HUES64 (cell line): Measurements from ENCODE around the gene SMOC2.
"Not testable (repeated sequence)": the region's sequence is repeated elsewhere in the genome, so short reads cannot be mapped to it uniquely, and the experiment has no call there.

ENCODE experiments used
- H3K27ac ChIP-seq: 2 replicates; pipeline ENCODE4 v1.7.0; 2013; ENCODE audit warnings: low read depth, low read length, inconsistent platforms
- H3K27me3 ChIP-seq: 2 replicates; pipeline ENCODE4 v1.6.1; 2013; ENCODE audit warnings: mild to moderate bottlenecking, low read length; ENCODE audit not compliant: insufficient read depth
- H3K36me3 ChIP-seq: 2 replicates; pipeline ENCODE4 v1.6.1; 2013; ENCODE audit warnings: mild to moderate bottlenecking, low read length; ENCODE audit not compliant: insufficient read depth
- H3K4me1 ChIP-seq: 2 replicates; pipeline ENCODE4 v1.6.1; 2013; ENCODE audit warnings: mild to moderate bottlenecking, low read length, moderate library complexity; ENCODE audit not compliant: insufficient read depth
- H3K4me3 ChIP-seq: 2 replicates; pipeline ENCODE4 v1.5.1; 2013; ENCODE audit warnings: mild to moderate bottlenecking, low read length, moderate library complexity
- H3K9ac ChIP-seq: 2 replicates; pipeline ENCODE4 v1.6.1; 2013; ENCODE audit warnings: mild to moderate bottlenecking, low read depth, low read length
- H3K9me3 ChIP-seq: 2 replicates; pipeline ENCODE4 v1.6.1; 2013; ENCODE audit warnings: low read depth, low read length; ENCODE audit not compliant: insufficient read depth
- WGBS: fragments of 150-250, 120-280 bp; methylation state at CpG from one replicate; pipeline ENCODE4 v1.1.7; 2013; ENCODE audit warnings: missing lambda C conversion rate; 5-methylcytosine and 5-hydroxymethylcytosine counted together

Gene SMOC2

DNA sequence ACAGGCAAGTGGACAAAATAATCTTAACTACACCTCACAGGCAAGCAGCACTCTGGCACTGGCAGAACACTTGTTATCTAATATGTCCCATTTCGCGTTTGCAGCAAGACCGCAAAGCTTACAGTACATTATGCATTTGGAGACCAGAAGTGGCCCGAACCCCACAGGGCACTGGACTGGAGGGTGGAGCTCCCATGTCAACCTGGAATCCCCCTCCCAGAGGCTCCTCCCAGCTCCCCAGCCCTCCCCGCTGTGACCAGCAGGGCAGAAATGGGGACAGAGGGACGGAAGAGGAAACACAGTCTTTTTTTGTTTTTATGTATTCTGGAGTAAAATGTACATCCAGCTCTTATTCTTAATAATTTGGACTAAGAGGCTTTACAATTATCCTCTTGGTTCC lies 263.7 kb downstream of the SMOC2 start:
- no peaks in the 10 kb centered on the region for H3K27me3 ChIP-seq
- H3K9me3 ChIP-seq: no peaks in the 10 kb centered on the region
- H3K4me1 ChIP-seq: no peaks in the 10 kb centered on the region
- H3K9ac ChIP-seq: no peak overlapping the region
- no peaks in the 10 kb centered on the region for H3K36me3 ChIP-seq
- H3K4me3 ChIP-seq: no peak overlapping the region
- no peak overlapping the region for H3K27ac ChIP-seq
- 91% methylated on average over 4 of the region's 6 CpGs for WGBS

DNA sequence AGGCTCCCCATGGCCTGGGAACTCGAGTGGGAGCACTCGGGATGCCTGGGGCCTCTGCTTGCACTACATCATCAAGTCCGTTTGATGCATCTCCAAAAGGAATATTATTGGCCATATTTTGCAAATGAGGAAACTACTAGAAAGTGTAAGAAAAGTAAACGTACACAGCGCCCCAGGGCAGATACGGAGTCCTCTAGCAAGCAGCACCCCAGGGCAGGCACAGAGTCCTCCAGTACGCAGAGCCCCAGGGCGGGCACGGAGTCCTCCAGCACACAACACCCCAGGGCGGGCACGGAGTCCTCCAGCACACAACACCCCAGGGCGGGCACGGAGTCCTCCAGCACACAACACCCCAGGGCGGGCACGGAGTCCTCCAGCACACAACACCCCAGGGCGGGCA lies 264.3 kb downstream of the SMOC2 start:
- H3K36me3 ChIP-seq, H3K4me3 ChIP-seq, H3K9ac ChIP-seq, H3K9me3 ChIP-seq, H3K27ac ChIP-seq, H3K4me1 ChIP-seq, H3K27me3 ChIP-seq: not testable (repeated sequence)
- WGBS: 97% methylated on average over 9 of the region's 16 CpGs

DNA sequence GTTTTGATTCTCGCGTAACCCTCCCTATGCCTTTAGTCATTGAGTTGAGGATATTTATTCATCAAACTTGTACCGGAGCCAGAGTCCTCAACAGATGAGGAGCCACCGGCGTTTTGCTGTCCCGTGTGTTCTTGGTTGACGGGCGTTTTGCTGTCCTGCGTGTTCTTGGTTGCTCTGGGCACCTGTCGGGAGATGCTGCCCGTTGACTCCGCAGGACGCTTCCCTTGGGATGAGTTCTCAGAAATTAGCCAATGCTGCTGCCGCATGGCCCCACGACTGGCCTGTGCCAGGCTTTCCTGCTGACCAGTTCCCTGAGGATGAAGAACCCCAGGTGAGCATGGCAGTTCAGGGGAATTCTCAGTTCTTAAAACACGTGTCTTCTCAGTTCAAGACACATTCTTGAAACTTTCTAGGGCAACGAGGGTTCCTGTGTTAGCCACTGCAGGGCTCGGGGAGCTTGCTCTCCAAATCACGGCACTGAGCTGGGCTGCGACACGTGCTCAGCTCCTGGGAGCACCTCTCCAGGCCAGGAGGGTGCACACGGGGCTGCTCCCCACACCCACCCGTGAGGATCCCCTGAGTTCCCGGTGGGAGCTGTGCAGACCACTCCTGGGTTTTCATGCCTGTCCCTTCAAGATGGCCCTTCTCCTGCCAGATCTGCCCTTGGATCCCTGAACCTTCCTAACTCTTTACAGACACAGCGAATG lies 265.6 kb downstream of the SMOC2 start:
- Histone ChIP-seq H3K27ac (no peak overlapping the region), H3K27me3 (no peaks in the 10 kb centered on the region), H3K9me3 (no peaks in the 10 kb centered on the region), H3K4me1 (no peaks in the 10 kb centered on the region), H3K4me3 (no peak overlapping the region), H3K36me3 (no peaks in the 10 kb centered on the region), H3K9ac (no peak overlapping the region)
- WGBS: 94% methylated on average over 25 of the region's 25 CpGs

DNA sequence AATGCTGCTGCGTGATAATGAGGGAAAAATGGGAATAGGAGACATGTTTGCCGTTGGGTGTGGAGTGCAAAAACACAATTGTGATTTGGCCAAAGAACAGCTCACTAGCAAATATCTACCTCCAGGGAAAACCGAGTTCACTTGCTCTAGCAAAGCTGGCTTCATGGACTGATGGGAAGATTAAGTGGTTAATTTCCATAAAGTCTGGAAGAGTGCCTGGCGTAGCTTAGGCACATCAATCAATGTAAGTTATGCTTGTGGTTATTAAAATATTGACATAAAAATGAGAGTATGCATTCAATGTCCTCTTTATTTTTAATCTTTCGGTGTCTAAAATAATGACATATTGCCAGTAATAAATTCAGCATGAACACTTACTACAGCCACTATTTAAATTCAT lies 267.5 kb downstream of the SMOC2 start:
- Histone ChIP-seq H3K4me1 (no peaks in the 10 kb centered on the region), H3K27ac (no peak overlapping the region), H3K9ac (no peak overlapping the region), H3K9me3 (peaks cover 10% of the 10 kb centered on the region), H3K36me3 (no peaks in the 10 kb centered on the region), H3K4me3 (no peak overlapping the region), H3K27me3 (no peaks in the 10 kb centered on the region)
- 77% methylated on average over 5 of the region's 5 CpGs for WGBS

DNA sequence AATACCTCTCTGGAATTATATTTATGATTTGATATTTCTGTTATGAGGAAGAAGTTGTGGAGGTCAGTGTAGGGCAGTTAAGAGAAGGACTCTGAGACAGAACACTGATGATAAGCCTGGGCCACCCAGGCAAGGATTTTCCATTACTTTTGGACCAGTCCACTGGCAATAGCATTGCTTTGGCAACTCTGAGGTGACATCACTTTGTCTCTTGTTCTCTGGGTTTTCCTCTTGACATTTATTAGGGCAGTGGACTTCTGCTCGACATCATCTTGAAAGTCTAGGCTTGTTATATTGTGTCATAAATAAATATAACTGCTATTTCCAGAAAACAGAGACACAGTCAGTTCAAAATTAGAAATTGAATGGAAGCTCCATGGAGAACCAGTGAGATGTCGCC lies 268.0 kb downstream of the SMOC2 start:
- no peaks in the 10 kb centered on the region for H3K4me1 ChIP-seq
- H3K4me3 ChIP-seq: no peak overlapping the region
- WGBS: 92% methylated on average over 1 of the region's 2 CpGs
- H3K9me3 ChIP-seq: peaks cover 13% of the 10 kb centered on the region
- no peak overlapping the region for H3K27ac ChIP-seq
- no peak overlapping the region for H3K9ac ChIP-seq
- H3K27me3 ChIP-seq: no peaks in the 10 kb centered on the region
- H3K36me3 ChIP-seq: no peaks in the 10 kb centered on the region

DNA sequence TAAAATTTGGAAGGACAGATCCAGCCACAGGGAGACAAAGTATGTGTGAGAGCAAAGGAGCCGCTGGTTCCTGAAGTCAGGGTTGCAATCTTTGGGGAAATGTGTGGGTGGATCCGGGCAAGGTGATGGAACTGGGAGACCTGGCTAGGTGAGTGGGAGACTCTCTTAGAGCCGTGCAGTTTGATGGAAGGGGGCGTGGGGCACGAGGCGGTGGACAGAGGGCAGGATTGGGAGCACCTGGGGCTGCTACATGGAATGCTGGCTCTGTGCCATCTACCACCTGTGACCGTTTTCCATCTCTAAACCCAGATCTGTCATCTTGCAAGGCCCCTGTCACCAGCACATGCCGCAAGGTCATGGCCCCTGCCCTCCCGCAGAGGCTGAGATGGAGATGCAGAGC lies 268.4 kb downstream of the SMOC2 start:
- WGBS: 93% methylated on average over 8 of the region's 9 CpGs
- Histone ChIP-seq H3K27me3 (no peaks in the 10 kb centered on the region), H3K9me3 (peaks cover 17% of the 10 kb centered on the region)

DNA sequence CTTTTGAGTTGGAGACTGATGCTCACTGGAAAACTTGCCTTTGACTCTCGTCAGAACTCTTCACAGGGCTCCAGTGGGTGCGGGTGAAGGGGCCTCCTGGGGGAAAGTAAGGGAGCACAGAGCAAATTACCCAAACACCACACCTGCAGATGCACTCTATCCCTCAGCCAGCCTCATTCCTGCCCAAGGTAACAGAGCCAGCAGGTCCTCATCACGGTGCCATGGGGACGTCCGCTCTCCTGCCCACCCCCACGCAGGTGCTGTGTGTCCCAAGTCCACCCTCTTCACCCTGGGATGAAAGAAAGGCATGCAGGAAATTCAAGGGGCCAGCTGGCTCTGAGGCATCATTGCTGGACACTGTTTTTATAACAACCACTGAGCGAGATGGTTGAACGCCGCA lies 269.0 kb downstream of the SMOC2 start:
- H3K36me3 ChIP-seq: no peaks in the 10 kb centered on the region
- no peak overlapping the region for H3K27ac ChIP-seq
- H3K4me1 ChIP-seq: no peaks in the 10 kb centered on the region
- H3K27me3 ChIP-seq: no peaks in the 10 kb centered on the region
- WGBS: 92% methylated on average over 9 of the region's 9 CpGs
- H3K9me3 ChIP-seq: peaks cover 23% of the 10 kb centered on the region
- H3K9ac ChIP-seq: no peak overlapping the region
- no peak overlapping the region for H3K4me3 ChIP-seq

More for the DNA sequence above, 268.4 kb downstream of the SMOC2 start:
- no peaks in the 10 kb centered on the region for H3K36me3 ChIP-seq
- H3K9ac ChIP-seq: no peak overlapping the region
- H3K4me3 ChIP-seq: no peak overlapping the region
- no peaks in the 10 kb centered on the region for H3K4me1 ChIP-seq
- no peak overlapping the region for H3K27ac ChIP-seq

DNA sequence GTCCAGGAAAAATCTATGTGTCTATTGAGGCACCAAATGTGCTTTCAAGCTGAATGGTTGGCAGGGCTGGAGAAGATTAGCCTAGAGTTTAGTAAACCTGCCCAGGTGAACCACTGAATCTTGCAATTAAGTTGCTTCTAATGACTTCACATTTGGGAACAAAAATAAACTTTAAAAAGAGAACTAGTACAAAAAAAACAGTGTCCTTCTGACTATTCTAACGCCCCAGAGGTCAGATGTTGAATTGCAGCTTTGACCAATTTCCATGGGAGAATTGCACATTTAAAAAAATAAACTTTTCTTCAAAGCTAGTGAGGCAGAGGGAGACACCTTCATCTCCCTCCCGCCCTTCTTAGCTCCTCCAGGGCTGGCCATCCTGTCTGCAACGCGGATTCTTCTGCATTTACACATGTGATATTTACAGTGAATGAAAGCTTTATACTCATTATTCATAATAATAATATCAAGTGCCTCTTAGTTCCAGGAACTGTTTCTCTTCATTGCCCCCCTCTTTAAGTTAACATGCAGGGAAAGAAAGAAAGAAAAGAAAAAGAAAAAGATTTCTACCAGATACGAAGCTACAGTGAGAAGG lies 270.2 kb downstream of the SMOC2 start:
- Histone ChIP-seq H3K4me1 (no peaks in the 10 kb centered on the region), H3K9me3 (peaks cover 28% of the 10 kb centered on the region), H3K36me3 (no peaks in the 10 kb centered on the region), H3K27ac (no peak overlapping the region), H3K9ac (no peak overlapping the region), H3K27me3 (no peaks in the 10 kb centered on the region), H3K4me3 (no peak overlapping the region)
- 81% methylated on average over 3 of the region's 5 CpGs for WGBS

DNA sequence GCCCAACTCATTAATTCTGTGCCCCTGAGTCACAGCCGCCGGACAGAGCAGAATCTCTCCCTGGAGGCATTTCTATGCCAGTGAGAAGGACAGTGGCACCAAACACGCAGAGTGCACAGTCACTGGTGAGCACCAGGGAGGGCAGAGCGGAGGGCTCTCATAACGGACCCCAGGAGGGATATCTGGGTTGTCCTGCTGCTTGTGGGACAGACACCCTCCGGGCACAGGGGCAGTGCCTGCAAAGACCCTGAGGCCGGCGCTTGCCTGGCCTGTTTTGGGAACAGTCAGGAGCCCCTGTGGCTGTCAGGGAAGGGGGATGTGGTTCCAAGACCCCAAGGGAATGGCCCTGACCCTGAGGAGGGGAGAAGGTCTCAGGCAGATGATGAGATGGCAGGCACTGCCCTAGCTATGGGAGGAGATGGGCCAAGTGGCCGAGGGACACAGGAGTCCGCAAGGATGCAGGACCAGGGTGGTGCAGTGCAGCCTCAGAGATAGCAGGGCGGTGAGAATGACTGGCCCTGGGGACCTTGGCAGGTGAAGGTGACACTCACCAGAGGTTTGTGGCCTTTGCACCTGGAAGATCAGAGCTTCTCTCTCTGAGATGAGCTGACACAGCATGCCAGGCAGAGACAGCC lies 270.8 kb downstream of the SMOC2 start:
- H3K9ac ChIP-seq: no peak overlapping the region
- WGBS: 94% methylated on average over 11 of the region's 11 CpGs
- H3K9me3 ChIP-seq: peaks cover 28% of the 10 kb centered on the region
- no peaks in the 10 kb centered on the region for H3K27me3 ChIP-seq
- H3K4me3 ChIP-seq: no peak overlapping the region
- no peak overlapping the region for H3K27ac ChIP-seq
- H3K36me3 ChIP-seq: no peaks in the 10 kb centered on the region
- no peaks in the 10 kb centered on the region for H3K4me1 ChIP-seq

DNA sequence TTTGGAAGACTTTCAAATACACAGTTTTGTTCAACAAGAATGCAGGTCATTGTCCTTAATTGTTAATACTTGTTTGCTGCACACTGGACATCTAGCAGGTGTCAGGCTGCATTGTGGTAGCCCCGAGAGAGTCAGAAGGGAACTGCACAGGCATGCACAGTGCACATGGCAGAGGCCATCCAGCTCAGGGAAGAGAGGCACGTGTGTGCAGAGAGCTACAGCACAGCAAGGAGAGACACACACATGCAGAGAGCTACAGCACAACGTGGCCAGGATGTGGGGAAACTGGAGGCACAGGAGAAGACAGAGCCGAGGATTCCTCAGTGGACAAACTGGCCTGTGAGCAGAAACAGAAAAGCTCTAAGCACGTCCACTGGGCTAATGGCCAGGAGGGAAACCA lies 272.0 kb downstream of the SMOC2 start:
- H3K4me1 ChIP-seq: no peaks in the 10 kb centered on the region
- H3K27ac ChIP-seq: no peak overlapping the region
- no peak overlapping the region for H3K4me3 ChIP-seq
- 82% methylated on average over 5 of the region's 5 CpGs for WGBS
- no peaks in the 10 kb centered on the region for H3K27me3 ChIP-seq
- no peak overlapping the region for H3K9ac ChIP-seq
- peaks cover 28% of the 10 kb centered on the region for H3K9me3 ChIP-seq
- H3K36me3 ChIP-seq: no peaks in the 10 kb centered on the region

DNA sequence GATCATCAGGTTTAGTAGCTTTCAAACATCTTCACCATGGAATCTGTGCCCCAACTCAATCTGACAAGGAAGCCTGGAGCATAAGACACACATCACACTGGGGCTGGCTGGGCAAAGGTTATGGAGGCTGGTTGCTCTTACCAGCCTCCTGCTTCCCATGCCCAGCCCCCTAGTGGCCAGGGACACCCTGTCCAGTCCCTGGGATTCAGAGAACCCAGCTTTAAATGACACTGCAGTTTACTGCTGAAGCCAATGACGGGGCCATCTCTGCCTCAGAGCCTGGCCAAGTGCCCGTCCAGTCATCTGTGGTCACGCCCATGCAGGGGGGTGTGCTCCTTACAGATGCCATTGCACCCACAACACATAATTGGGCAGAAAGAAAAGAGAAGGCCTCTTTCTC lies 272.9 kb downstream of the SMOC2 start:
- Histone ChIP-seq H3K4me1 (no peaks in the 10 kb centered on the region), H3K27ac (no peak overlapping the region), H3K9me3 (peaks cover 28% of the 10 kb centered on the region), H3K36me3 (no peaks in the 10 kb centered on the region), H3K4me3 (no peak overlapping the region), H3K9ac (no peak overlapping the region), H3K27me3 (no peaks in the 10 kb centered on the region)
- WGBS: 91% methylated on average over 3 of the region's 3 CpGs
